ENCODE data around the gene MDC1.
"Not testable (repeated sequence)": the region's sequence is repeated elsewhere in the genome, so short reads cannot be mapped to it uniquely, and the experiment has no call there.

MDC1 gene

GRCh38 chr6:30725713-30726505 is 8.8 kb upstream of the MDC1 start:
- TF ChIP-seq CTCF (IDR thresholded peaks at IDR 0.05; ENCODE audit: low read depth, low read length): no peak
- no peak overlapping the region for H3K4me3 ChIP-seq (replicated peaks in 1 of 2; ENCODE audit: low read depth in 2 of 2, low read length in 2 of 2)
- peak; percentile 37 to 73 for DNase-seq (ENCODE audit: low read depth in 2 of 2)

GRCh38 chr6:30724906-30725667 is 8.0 kb upstream of the MDC1 start:
- DNase-seq (ENCODE audit: low read depth in 2 of 2): peak in 1 of 2 donors; percentile 39
- TF ChIP-seq CTCF (IDR thresholded peaks at IDR 0.05; ENCODE audit: low read depth, low read length): no peak
- peak overlapping the region in 1 of 2 donors; percentile 10 for H3K4me3 ChIP-seq (replicated peaks in 1 of 2; ENCODE audit: low read depth in 2 of 2, low read length in 2 of 2)

DNA sequence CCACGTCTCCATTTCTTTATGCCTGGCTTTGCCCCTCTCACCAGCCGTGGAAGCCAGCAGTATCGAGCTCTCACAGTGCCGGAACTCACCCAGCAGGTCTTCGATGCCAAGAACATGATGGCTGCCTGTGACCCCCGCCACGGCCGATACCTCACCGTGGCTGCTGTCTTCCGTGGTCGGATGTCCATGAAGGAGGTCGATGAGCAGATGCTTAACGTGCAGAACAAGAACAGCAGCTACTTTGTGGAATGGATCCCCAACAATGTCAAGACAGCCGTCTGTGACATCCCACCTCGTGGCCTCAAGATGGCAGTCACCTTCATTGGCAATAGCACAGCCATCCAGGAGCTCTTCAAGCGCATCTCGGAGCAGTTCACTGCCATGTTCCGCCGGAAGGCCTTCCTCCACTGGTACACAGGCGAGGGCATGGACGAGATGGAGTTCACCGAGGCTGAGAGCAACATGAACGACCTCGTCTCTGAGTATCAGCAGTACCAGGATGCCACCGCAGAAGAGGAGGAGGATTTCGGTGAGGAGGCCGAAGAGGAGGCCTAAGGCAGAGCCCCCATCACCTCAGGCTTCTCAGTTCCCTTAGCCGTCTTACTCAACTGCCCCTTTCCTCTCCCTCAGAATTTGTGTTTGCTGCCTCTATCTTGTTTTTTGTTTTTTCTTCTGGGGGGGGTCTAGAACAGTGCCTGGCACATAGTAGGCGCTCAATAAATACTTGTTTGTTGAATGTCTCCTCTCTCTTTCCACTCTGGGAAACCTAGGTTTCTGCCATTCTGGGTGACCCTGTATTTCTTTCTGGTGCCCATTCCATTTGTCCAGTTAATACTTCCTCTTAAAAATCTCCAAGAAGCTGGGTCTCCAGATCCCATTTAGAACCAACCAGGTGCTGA is 7.0 kb upstream of the MDC1 start:
- DNase-seq (ENCODE audit: low read depth in 2 of 2): peak in 1 of 2 donors; percentile 38
- H3K4me3 ChIP-seq (replicated peaks in 1 of 2; ENCODE audit: low read depth in 2 of 2, low read length in 2 of 2): peak overlapping the region in 1 of 2 donors; percentile 95

DNA sequence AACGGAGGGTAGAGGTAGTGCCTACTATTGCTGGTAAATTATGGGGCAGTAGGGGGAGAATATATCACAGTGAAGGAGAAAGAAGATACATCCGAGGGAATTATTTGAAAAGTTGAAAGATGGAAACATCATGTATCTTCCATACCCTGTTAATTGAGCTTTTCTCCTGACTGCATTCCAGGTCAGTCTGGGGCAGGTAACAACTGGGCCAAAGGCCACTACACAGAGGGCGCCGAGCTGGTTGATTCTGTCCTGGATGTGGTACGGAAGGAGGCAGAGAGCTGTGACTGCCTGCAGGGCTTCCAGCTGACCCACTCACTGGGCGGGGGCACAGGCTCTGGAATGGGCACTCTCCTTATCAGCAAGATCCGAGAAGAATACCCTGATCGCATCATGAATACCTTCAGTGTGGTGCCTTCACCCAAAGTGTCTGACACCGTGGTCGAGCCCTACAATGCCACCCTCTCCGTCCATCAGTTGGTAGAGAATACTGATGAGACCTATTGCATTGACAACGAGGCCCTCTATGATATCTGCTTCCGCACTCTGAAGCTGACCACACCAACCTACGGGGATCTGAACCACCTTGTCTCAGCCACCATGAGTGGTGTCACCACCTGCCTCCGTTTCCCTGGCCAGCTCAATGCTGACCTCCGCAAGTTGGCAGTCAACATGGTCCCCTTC is 6.2 kb upstream of the MDC1 start:
- peak overlapping the region in 1 of 2 donors; percentile 95 for H3K4me3 ChIP-seq (replicated peaks in 1 of 2; ENCODE audit: low read depth in 2 of 2, low read length in 2 of 2)

GRCh38 chr6:30722280-30723112 is 5.4 kb upstream of the MDC1 start:
- H3K4me3 ChIP-seq (replicated peaks in 1 of 2; ENCODE audit: low read depth in 2 of 2, low read length in 2 of 2): peak overlapping the region; percentile 86 to 95
- DNase-seq (ENCODE audit: low read depth in 2 of 2): peak; percentile 82 to 83
- TF ChIP-seq CTCF (IDR thresholded peaks at IDR 0.05; ENCODE audit: low read depth, low read length): peak; percentile 89

More for the DNA sequence above, 6.2 kb upstream of the MDC1 start:
- DNase-seq (ENCODE audit: low read depth in 2 of 2): not testable (repeated sequence)

- DNase-seq (ENCODE audit: low read depth in 2 of 2): peak; percentile 50 to 66
- H3K4me3 ChIP-seq (replicated peaks in 1 of 2; ENCODE audit: low read depth in 2 of 2, low read length in 2 of 2): peak overlapping the region; percentile 86 to 95
These were observed 4.9 kb upstream of the MDC1 start for GRCh38 chr6:30722025-30722279.

GRCh38 chr6:30721198-30722024 is 4.3 kb upstream of the MDC1 start:
- DNase-seq (ENCODE audit: low read depth in 2 of 2): peak; percentile 89 to 96
- TF ChIP-seq CTCF (IDR thresholded peaks at IDR 0.05; ENCODE audit: low read depth, low read length): no peak
- H3K4me3 ChIP-seq (replicated peaks in 1 of 2; ENCODE audit: low read depth in 2 of 2, low read length in 2 of 2): peak overlapping the region; percentile 86 to 95
